Trophoblast cell (in vitro differentiated cells and primary cell): ENCODE results near the gene CR1.
"Not testable (repeated sequence)": the region's sequence is repeated elsewhere in the genome, so short reads cannot be mapped to it uniquely, and the experiment has no call there.

Experiments used
- DNase-seq, 2 donors: peaks; one replicate each; pipeline ENCODE4 v3.0.0-alpha.2; 2016
- H2AFZ ChIP-seq: 2 replicates; pipeline ENCODE4 v1.6.1; 2013; ENCODE audit warnings: low read length, moderate library complexity, mild to moderate bottlenecking; ENCODE audit not compliant: insufficient read depth, poor library complexity
- H2AK5ac ChIP-seq: 2 replicates; pipeline ENCODE4 v1.6.1; 2013; ENCODE audit warnings: mild to moderate bottlenecking, low read length
- H2BK120ac ChIP-seq: 2 replicates; pipeline ENCODE4 v1.6.1; 2013; ENCODE audit warnings: low read length, mild to moderate bottlenecking, moderate library complexity; ENCODE audit not compliant: insufficient read depth, poor library complexity
- H2BK12ac ChIP-seq: 2 replicates; pipeline ENCODE4 v1.6.1; 2013; ENCODE audit warnings: mild to moderate bottlenecking, low read length, moderate library complexity
- H2BK5ac ChIP-seq: 2 replicates; pipeline ENCODE4 v1.6.1; 2013; ENCODE audit warnings: low read length, low read depth, moderate library complexity, mild to moderate bottlenecking; ENCODE audit not compliant: poor library complexity
- H3K14ac ChIP-seq: 2 replicates; pipeline ENCODE4 v1.6.1; 2013; ENCODE audit warnings: mild to moderate bottlenecking, low read length
- H3K18ac ChIP-seq: 2 replicates; pipeline ENCODE4 v1.6.1; 2013; ENCODE audit warnings: mild to moderate bottlenecking, low read length
- H3K23ac ChIP-seq: 2 replicates; pipeline ENCODE4 v1.6.1; 2013; ENCODE audit warnings: low read length
- H3K27ac ChIP-seq: 2 replicates; pipeline ENCODE4 v1.5.1; 2013; ENCODE audit warnings: low read depth, mild to moderate bottlenecking, inconsistent platforms, low read length, moderate library complexity
- H3K27me3 ChIP-seq: 2 replicates; pipeline ENCODE4 v1.6.1; 2013; ENCODE audit warnings: inconsistent platforms, mild to moderate bottlenecking, low read length, moderate library complexity; ENCODE audit not compliant: insufficient read depth
- H3K36me3 ChIP-seq, 2 experiments: 1 replicate in 1 of 2; 2 replicates in 1 of 2; pipeline ENCODE4 v1.6.1; 2013; ENCODE audit warnings: low read length in 2 of 2, mild to moderate bottlenecking in 2 of 2, moderate library complexity in 1 of 2; ENCODE audit not compliant: insufficient read depth in 2 of 2, control insufficient read depth in 1 of 2
- H3K4ac ChIP-seq: 2 replicates; pipeline ENCODE4 v1.6.1; 2013; ENCODE audit warnings: low read depth, mild to moderate bottlenecking, low read length, moderate library complexity
- H3K4me1 ChIP-seq, 2 experiments: 1 replicate in 1 of 2; 2 replicates in 1 of 2; pipeline ENCODE4 v1.6.1; 2013; ENCODE audit warnings: low read length in 2 of 2, mild to moderate bottlenecking in 2 of 2, moderate library complexity in 1 of 2; ENCODE audit not compliant: insufficient read depth in 2 of 2, control insufficient read depth in 1 of 2
- H3K4me2 ChIP-seq: 2 replicates; pipeline ENCODE4 v1.6.1; 2013; ENCODE audit warnings: inconsistent platforms, mild to moderate bottlenecking, low read length, moderate library complexity
- H3K4me3 ChIP-seq: 2 replicates; pipeline ENCODE4 v1.5.1; 2013; ENCODE audit warnings: mild to moderate bottlenecking, low read depth, low read length, inconsistent platforms
- H3K79me1 ChIP-seq: one replicate; pipeline ENCODE4 v1.6.1; 2013; ENCODE audit warnings: low read length
- H3K79me2 ChIP-seq: 2 replicates; pipeline ENCODE4 v1.6.1; 2013; ENCODE audit warnings: low read length, mild to moderate bottlenecking; ENCODE audit not compliant: control insufficient read depth, insufficient read depth, poor library complexity
- H3K9ac ChIP-seq: 2 replicates; pipeline ENCODE4 v1.6.1; 2013; ENCODE audit warnings: mild to moderate bottlenecking, low read length
- H3K9me3 ChIP-seq: 2 replicates; pipeline ENCODE4 v1.6.1; 2013; ENCODE audit warnings: low read depth, mild to moderate bottlenecking, control low read depth, inconsistent platforms, low read length; ENCODE audit not compliant: insufficient read depth
- H4K12ac ChIP-seq: 2 replicates; pipeline ENCODE4 v1.6.1; 2013; ENCODE audit warnings: low read depth, mild to moderate bottlenecking, low read length, moderate library complexity
- H4K8ac ChIP-seq: 2 replicates; pipeline ENCODE4 v1.6.1; 2013; ENCODE audit warnings: low read depth, mild to moderate bottlenecking, low read length, moderate library complexity
- H4K91ac ChIP-seq: one replicate; pipeline ENCODE4 v1.6.1; 2013; ENCODE audit warnings: low read depth, mild to moderate bottlenecking, low read length, moderate library complexity
- WGBS: extraction: QIAGEN DNeasy Blood & Tissue Kit; methylation state at CpG from one replicate; pipeline ENCODE4 v1.1.7; 2013; ENCODE audit warnings: missing lambda C conversion rate; ENCODE audit not compliant: insufficient read length, insufficient coverage; ENCODE audit errors: extremely low coverage; 5-methylcytosine and 5-hydroxymethylcytosine counted together

CR1 gene

GRCh38 chr1:207633699-207634289 lies 137.8 kb downstream of the CR1 start:
- no CpG with 5 or more reads among the region's 12 CpGs for WGBS
- H3K4me2 ChIP-seq, H3K4ac ChIP-seq, H3K27me3 ChIP-seq, H3K27ac ChIP-seq, H3K4me3 ChIP-seq, H3K9ac ChIP-seq, H4K91ac ChIP-seq, H4K12ac ChIP-seq, DNase-seq, H3K79me2 ChIP-seq, H3K79me1 ChIP-seq, H3K9me3 ChIP-seq, H3K18ac ChIP-seq, H2AFZ ChIP-seq, H3K4me1 ChIP-seq, H4K8ac ChIP-seq, H2AK5ac ChIP-seq, H3K23ac ChIP-seq, H3K14ac ChIP-seq, H2BK120ac ChIP-seq, H2BK5ac ChIP-seq, H2BK12ac ChIP-seq, H3K36me3 ChIP-seq: not testable (repeated sequence)

GRCh38 chr1:207634293-207634692 lies 138.3 kb downstream of the CR1 start:
- H2BK12ac ChIP-seq, H2AFZ ChIP-seq, H3K14ac ChIP-seq: not testable (repeated sequence)

GRCh38 chr1:207635569-207636186 lies 139.7 kb downstream of the CR1 start:
- not testable (repeated sequence) for H3K4me1 ChIP-seq, H2BK5ac ChIP-seq, H3K18ac ChIP-seq, H4K8ac ChIP-seq, H3K4me2 ChIP-seq, H3K23ac ChIP-seq, H3K27ac ChIP-seq, H3K36me3 ChIP-seq, H2BK120ac ChIP-seq, H2BK12ac ChIP-seq, H4K12ac ChIP-seq, H3K4ac ChIP-seq, H2AK5ac ChIP-seq, H3K79me2 ChIP-seq, DNase-seq, H3K4me3 ChIP-seq, H3K79me1 ChIP-seq, H3K27me3 ChIP-seq, H3K9me3 ChIP-seq, H3K9ac ChIP-seq, H4K91ac ChIP-seq, H3K14ac ChIP-seq
- H2AFZ ChIP-seq = peak overlapping the region; percentile 17
- no CpG with 5 or more reads among the region's 7 CpGs for WGBS

More at GRCh38 chr1:207634293-207634692, 138.3 kb downstream of the CR1 start:
- not testable (repeated sequence) for H2AK5ac ChIP-seq, DNase-seq, H3K79me1 ChIP-seq, H3K4me1 ChIP-seq, H3K27ac ChIP-seq, H3K4ac ChIP-seq, H3K9ac ChIP-seq, H3K4me2 ChIP-seq, H4K91ac ChIP-seq, H3K36me3 ChIP-seq, H4K8ac ChIP-seq, H3K23ac ChIP-seq, H2BK120ac ChIP-seq, H3K18ac ChIP-seq, H4K12ac ChIP-seq, H3K4me3 ChIP-seq, H3K27me3 ChIP-seq, H2BK5ac ChIP-seq, H3K9me3 ChIP-seq, H3K79me2 ChIP-seq
- no CpG with 5 or more reads among the region's 6 CpGs for WGBS

- H3K4me2 ChIP-seq, H3K18ac ChIP-seq, H2AFZ ChIP-seq, H3K9me3 ChIP-seq, H3K27ac ChIP-seq, H3K4ac ChIP-seq, H3K9ac ChIP-seq, H2BK120ac ChIP-seq, H3K23ac ChIP-seq, H3K4me3 ChIP-seq, H3K36me3 ChIP-seq, H3K4me1 ChIP-seq, H3K79me2 ChIP-seq, H3K14ac ChIP-seq, H3K27me3 ChIP-seq, H2AK5ac ChIP-seq, H3K79me1 ChIP-seq, H2BK5ac ChIP-seq, H4K12ac ChIP-seq, H2BK12ac ChIP-seq, H4K8ac ChIP-seq, H4K91ac ChIP-seq: not testable (repeated sequence)
- peak in 1 of 2 donors; percentile 39 for DNase-seq
- no CpG with 5 or more reads among the region's 9 CpGs for WGBS
These were observed 142.7 kb downstream of the CR1 start for GRCh38 chr1:207638487-207639145.
